ENCODE data around the gene EHF. TPM values are rescaled to one million over a fixed set of nuclear protein-coding genes. Genes with fewer than 3 reads are reported as not detected.

EHF gene
- total and polyA plus RNA-seq, 9 of the 15 experiments (the other 6 are each of a cell fraction or from before 2014, with no cell fraction given): 0.04 to 0.54 (median 0.37) TPM

DNA sequence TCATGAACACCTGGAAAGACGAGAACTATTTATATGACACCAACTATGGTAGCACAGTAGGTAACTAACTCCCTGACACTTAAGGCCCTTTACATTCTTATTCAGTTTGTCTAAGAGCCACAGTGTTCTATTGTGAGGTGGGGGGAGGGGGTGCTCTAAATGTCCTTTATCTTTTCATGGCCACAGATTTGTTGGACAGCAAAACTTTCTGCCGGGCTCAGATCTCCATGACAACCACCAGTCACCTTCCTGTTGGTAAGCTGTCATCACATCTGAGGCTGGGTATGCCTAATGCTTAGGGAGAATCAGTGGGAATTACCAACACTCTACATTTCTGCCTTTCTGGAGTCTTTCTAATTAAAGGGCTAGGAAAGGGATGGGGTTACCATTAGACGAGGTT lies 30.7 kb downstream of the EHF start (continued):
- TF ChIP-seq CCAR2 (IDR thresholded peaks at IDR 0.05; ENCODE audit: low read depth, low read length) (no peak), KDM1A (IDR thresholded peaks at IDR 0.05) (peak; percentile 80 to 84; a peak in 3 of 4 replicates), HDAC1 (IDR thresholded peaks at IDR 0.05) (peak in 1 of 2 experiments; percentile 29; a peak in 1 of 4 replicates), HDAC2 (IDR thresholded peaks at IDR 0.05) (0 out of 2 replicates have a peak, but pooled peaks have one; percentile 24), ZNF311 (CRISPR knock-in tag; IDR thresholded peaks at IDR 0.05) (no peak), C11orf30 (IDR thresholded peaks at IDR 0.05; ENCODE audit: low read depth) (no peak), MXI1 (IDR thresholded peaks at IDR 0.05; ENCODE audit: low read depth, low read length) (0 out of 2 replicates have a peak, but pooled peaks have one; percentile 50), ZKSCAN3 (CRISPR knock-in tag; IDR thresholded peaks at IDR 0.05) (no peak), HNRNPL (IDR thresholded peaks at IDR 0.05; ENCODE audit: low read depth, low read length) (no peak), DACH1 (IDR thresholded peaks at IDR 0.05; ENCODE audit: partially characterized antibody) (no peak), ZFX (CRISPR knock-in tag; IDR thresholded peaks at IDR 0.05) (no peak), BMI1 (IDR thresholded peaks at IDR 0.05; ENCODE audit: low read length) (peak; percentile 77), ZNF507 (tag; conservative IDR thresholded peaks at IDR 0.05) (no peak), BHLHE40 (IDR thresholded peaks at IDR 0.05; ENCODE audit: low read length) (no peak), ZNF76 (CRISPR knock-in tag; IDR thresholded peaks at IDR 0.05; ENCODE audit: borderline replicate concordance) (no peak), POLR2AphosphoS2 (IDR thresholded peaks at IDR 0.05; ENCODE audit: low read length) (no peak), CCNT2 (IDR thresholded peaks at IDR 0.05; ENCODE audit: borderline replicate concordance, extremely low read depth, insufficient read length, low read depth, low read length) (no peak), SMARCE1 (IDR thresholded peaks at IDR 0.05) (no peak), BRD9 (IDR thresholded peaks at IDR 0.05; ENCODE audit: low read depth, partially characterized antibody) (no peak), ZBTB1 (CRISPR knock-in tag; IDR thresholded peaks at IDR 0.05; ENCODE audit: borderline replicate concordance, low read depth) (no peak)
- TF ChIP-seq, protein P1, sequence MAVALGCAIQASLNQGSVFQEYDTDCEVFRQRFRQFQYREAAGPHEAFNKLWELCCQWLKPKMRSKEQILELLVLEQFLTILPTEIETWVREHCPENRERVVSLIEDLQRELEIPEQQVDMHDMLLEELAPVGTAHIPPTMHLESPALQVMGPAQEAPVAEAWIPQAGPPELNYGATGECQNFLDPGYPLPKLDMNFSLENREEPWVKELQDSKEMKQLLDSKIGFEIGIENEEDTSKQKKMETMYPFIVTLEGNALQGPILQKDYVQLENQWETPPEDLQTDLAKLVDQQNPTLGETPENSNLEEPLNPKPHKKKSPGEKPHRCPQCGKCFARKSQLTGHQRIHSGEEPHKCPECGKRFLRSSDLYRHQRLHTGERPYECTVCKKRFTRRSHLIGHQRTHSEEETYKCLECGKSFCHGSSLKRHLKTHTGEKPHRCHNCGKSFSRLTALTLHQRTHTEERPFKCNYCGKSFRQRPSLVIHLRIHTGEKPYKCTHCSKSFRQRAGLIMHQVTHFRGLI (CRISPR knock-in tag; IDR thresholded peaks at IDR 0.05): no peak
- TF ChIP-seq, protein P2, sequence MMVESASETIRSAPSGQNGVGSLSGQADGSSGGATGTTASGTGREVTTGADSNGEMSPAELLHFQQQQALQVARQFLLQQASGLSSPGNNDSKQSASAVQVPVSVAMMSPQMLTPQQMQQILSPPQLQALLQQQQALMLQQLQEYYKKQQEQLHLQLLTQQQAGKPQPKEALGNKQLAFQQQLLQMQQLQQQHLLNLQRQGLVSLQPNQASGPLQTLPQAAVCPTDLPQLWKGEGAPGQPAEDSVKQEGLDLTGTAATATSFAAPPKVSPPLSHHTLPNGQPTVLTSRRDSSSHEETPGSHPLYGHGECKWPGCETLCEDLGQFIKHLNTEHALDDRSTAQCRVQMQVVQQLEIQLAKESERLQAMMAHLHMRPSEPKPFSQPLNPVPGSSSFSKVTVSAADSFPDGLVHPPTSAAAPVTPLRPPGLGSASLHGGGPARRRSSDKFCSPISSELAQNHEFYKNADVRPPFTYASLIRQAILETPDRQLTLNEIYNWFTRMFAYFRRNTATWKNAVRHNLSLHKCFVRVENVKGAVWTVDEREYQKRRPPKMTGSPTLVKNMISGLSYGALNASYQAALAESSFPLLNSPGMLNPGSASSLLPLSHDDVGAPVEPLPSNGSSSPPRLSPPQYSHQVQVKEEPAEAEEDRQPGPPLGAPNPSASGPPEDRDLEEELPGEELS (CRISPR knock-in tag; IDR thresholded peaks at IDR 0.05; ENCODE audit: borderline replicate concordance): no peak
- TF ChIP-seq, protein P3, sequence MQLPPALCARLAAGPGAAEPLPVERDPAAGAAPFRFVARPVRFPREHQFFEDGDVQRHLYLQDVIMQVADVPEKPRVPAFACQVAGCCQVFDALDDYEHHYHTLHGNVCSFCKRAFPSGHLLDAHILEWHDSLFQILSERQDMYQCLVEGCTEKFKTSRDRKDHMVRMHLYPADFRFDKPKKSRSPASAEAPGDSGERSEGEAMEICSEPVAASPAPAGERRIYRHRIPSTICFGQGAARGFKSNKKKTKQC (CRISPR knock-in tag; IDR thresholded peaks at IDR 0.05): no peak
- TF ChIP-seq, protein P4, sequence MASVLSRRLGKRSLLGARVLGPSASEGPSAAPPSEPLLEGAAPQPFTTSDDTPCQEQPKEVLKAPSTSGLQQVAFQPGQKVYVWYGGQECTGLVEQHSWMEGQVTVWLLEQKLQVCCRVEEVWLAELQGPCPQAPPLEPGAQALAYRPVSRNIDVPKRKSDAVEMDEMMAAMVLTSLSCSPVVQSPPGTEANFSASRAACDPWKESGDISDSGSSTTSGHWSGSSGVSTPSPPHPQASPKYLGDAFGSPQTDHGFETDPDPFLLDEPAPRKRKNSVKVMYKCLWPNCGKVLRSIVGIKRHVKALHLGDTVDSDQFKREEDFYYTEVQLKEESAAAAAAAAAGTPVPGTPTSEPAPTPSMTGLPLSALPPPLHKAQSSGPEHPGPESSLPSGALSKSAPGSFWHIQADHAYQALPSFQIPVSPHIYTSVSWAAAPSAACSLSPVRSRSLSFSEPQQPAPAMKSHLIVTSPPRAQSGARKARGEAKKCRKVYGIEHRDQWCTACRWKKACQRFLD (CRISPR knock-in tag; IDR thresholded peaks at IDR 0.05): no peak
- TF ChIP-seq, protein P5, sequence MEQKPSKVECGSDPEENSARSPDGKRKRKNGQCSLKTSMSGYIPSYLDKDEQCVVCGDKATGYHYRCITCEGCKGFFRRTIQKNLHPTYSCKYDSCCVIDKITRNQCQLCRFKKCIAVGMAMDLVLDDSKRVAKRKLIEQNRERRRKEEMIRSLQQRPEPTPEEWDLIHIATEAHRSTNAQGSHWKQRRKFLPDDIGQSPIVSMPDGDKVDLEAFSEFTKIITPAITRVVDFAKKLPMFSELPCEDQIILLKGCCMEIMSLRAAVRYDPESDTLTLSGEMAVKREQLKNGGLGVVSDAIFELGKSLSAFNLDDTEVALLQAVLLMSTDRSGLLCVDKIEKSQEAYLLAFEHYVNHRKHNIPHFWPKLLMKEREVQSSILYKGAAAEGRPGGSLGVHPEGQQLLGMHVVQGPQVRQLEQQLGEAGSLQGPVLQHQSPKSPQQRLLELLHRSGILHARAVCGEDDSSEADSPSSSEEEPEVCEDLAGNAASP (IDR thresholded peaks at IDR 0.05): no peak

Measured in K562 (cell line).